GM23338 (cell line): ENCODE results near the gene CDKN2A. TPM values are rescaled to one million over a fixed set of nuclear protein-coding genes. Genes with fewer than 3 reads are reported as not detected.
A peak's percentile ranks its signal among the peaks of the same experiment; 100 is the strongest.

Experiments
- ATAC-seq: fragments of 200-7000 bp; cut with Tn5 transposase; 3 replicates; pipeline ENCODE4 v1.9.1; 2020
- DNase-seq: peaks from one replicate; pipeline ENCODE4 v3.0.0-alpha.2; 2015; ENCODE audit warnings: low spot score
- H2AFZ ChIP-seq: fragments of 200-600 bp; sonication (generic); 2 replicates; pipeline ENCODE4 v1.8.0; 2016; ENCODE audit warnings: antibody characterized with exemption, mild to moderate bottlenecking, moderate library complexity
- H3F3A ChIP-seq: fragments of 200-600 bp; sonication (generic); replicated peaks from 2 replicates; pipeline ENCODE4 v1.8.0; 2017; ENCODE audit warnings: antibody characterized with exemption, mixed run types, low read depth
- H3K27ac ChIP-seq: fragments of 200-600 bp; sonication (generic); 2 replicates; pipeline ENCODE4 v1.6.1; 2016; ENCODE audit warnings: low read depth
- H3K27me3 ChIP-seq: fragments of 200-600 bp; sonication (generic); 2 replicates; pipeline ENCODE4 v1.8.0; 2016; ENCODE audit warnings: mild to moderate bottlenecking, mixed run types, moderate library complexity; ENCODE audit not compliant: insufficient read depth
- H3K36me3 ChIP-seq: fragments of 200-600 bp; sonication (generic); 2 replicates; pipeline ENCODE4 v1.8.0; 2016; ENCODE audit warnings: mild to moderate bottlenecking; ENCODE audit not compliant: insufficient read depth
- H3K4me1 ChIP-seq: fragments of 200-600 bp; sonication (generic); 2 replicates; pipeline ENCODE4 v1.8.0; 2016; ENCODE audit warnings: mild to moderate bottlenecking, moderate library complexity; ENCODE audit not compliant: insufficient read depth
- H3K4me2 ChIP-seq: fragments of 200-600 bp; sonication (generic); 2 replicates; pipeline ENCODE4 v1.7.1; 2017; ENCODE audit warnings: mixed run types
- H3K4me3 ChIP-seq: fragments of 200-600 bp; sonication (generic); 2 replicates; pipeline ENCODE4 v1.6.1; 2016; ENCODE audit warnings: mixed run types
- H3K79me2 ChIP-seq: fragments of 200-600 bp; sonication (generic); replicated peaks from 2 replicates; pipeline ENCODE4 v1.8.0; 2017; ENCODE audit warnings: mild to moderate bottlenecking; ENCODE audit not compliant: insufficient read depth
- H3K9me2 ChIP-seq: fragments of 200-600 bp; sonication (generic); 2 replicates; pipeline ENCODE4 v1.8.0; 2017; ENCODE audit not compliant: insufficient read depth
- H4K20me1 ChIP-seq: fragments of 200-600 bp; sonication (generic); replicated peaks from 2 replicates; pipeline ENCODE4 v1.8.0; 2017; ENCODE audit warnings: mild to moderate bottlenecking; ENCODE audit not compliant: insufficient read depth
- H3K27ac Mint-ChIP-seq: 2 replicates; pipeline ENCODE4 v1.8.0; 2020; ENCODE audit warnings: inconsistent platforms, mild to moderate bottlenecking, moderate library complexity, mixed read lengths
- H3K27me3 Mint-ChIP-seq: 3 replicates; pipeline ENCODE4 v1.8.0; 2022; ENCODE audit warnings: low read depth, mild to moderate bottlenecking, moderate library complexity, mixed read lengths, inconsistent platforms; ENCODE audit not compliant: insufficient read depth, poor library complexity
- H3K36me3 Mint-ChIP-seq: 3 replicates; pipeline ENCODE4 v1.8.0; 2021; ENCODE audit warnings: low read depth, mild to moderate bottlenecking, inconsistent platforms, moderate library complexity, mixed read lengths
- H3K4me1 Mint-ChIP-seq: 3 replicates; pipeline ENCODE4 v1.8.0; 2020; ENCODE audit warnings: mild to moderate bottlenecking, inconsistent platforms, mixed read lengths
- H3K4me3 Mint-ChIP-seq: 3 replicates; pipeline ENCODE4 v1.8.0; 2021; ENCODE audit warnings: moderate library complexity, mild to moderate bottlenecking, inconsistent platforms, mixed read lengths
- H3K9me3 Mint-ChIP-seq: 3 replicates; pipeline ENCODE4 v1.8.0; 2020; ENCODE audit warnings: moderate library complexity, mild to moderate bottlenecking, inconsistent platforms, mixed read lengths
- EZH2 ChIP-seq: fragments of 200-600 bp; sonication (generic); IDR thresholded peaks from one replicate; pipeline ENCODE4 v1.8.0; 2017; ENCODE audit warnings: antibody characterized with exemption, mild to moderate bottlenecking, low read depth; ENCODE audit not compliant: unreplicated experiment
- POLR2AphosphoS5 ChIP-seq: IDR thresholded peaks from 2 replicates; pipeline ENCODE4 v1.6.1; 2016; ENCODE audit warnings: antibody characterized with exemption, low read depth
- polyA plus RNA-seq: library from polyadenylated mRNA; unstranded; fragments of >200 nt; fragmentation: Nextera tagmentation; extraction: Ambion mirVana; gene quantifications from 2 replicates; pipeline ENCODE4 v1.2.1, GENCODE V29; 2016
- total RNA-seq: library from RNA; depleted of rRNA; stranded (reverse); fragments of >200 nt; shearing (Covaris generic); gene quantifications from 2 replicates; pipeline ENCODE4 v1.2.3, GENCODE V29; 2014
- TF ChIP-seq, protein P1 (sequence below): IDR thresholded peaks from one replicate; pipeline ENCODE4 v1.6.1; 2018; ENCODE audit warnings: antibody characterized with exemption; ENCODE audit not compliant: unreplicated experiment
- TF ChIP-seq, protein P2 (sequence below): IDR thresholded peaks from 2 replicates; pipeline ENCODE4 v1.6.1; 2016; ENCODE audit warnings: antibody characterized with exemption

The CDKN2A gene
- total and polyA plus RNA-seq, 2 experiments from 2014 or later: 0.87 to 2.7 TPM

- TF ChIP-seq, protein P1, sequence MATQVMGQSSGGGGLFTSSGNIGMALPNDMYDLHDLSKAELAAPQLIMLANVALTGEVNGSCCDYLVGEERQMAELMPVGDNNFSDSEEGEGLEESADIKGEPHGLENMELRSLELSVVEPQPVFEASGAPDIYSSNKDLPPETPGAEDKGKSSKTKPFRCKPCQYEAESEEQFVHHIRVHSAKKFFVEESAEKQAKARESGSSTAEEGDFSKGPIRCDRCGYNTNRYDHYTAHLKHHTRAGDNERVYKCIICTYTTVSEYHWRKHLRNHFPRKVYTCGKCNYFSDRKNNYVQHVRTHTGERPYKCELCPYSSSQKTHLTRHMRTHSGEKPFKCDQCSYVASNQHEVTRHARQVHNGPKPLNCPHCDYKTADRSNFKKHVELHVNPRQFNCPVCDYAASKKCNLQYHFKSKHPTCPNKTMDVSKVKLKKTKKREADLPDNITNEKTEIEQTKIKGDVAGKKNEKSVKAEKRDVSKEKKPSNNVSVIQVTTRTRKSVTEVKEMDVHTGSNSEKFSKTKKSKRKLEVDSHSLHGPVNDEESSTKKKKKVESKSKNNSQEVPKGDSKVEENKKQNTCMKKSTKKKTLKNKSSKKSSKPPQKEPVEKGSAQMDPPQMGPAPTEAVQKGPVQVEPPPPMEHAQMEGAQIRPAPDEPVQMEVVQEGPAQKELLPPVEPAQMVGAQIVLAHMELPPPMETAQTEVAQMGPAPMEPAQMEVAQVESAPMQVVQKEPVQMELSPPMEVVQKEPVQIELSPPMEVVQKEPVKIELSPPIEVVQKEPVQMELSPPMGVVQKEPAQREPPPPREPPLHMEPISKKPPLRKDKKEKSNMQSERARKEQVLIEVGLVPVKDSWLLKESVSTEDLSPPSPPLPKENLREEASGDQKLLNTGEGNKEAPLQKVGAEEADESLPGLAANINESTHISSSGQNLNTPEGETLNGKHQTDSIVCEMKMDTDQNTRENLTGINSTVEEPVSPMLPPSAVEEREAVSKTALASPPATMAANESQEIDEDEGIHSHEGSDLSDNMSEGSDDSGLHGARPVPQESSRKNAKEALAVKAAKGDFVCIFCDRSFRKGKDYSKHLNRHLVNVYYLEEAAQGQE: no peak
- no peak for TF ChIP-seq POLR2AphosphoS5
Observed at GRCh38 chr9:21970800-21971640, 23.2 kb downstream of the CDKN2A start (continued).

DNA sequence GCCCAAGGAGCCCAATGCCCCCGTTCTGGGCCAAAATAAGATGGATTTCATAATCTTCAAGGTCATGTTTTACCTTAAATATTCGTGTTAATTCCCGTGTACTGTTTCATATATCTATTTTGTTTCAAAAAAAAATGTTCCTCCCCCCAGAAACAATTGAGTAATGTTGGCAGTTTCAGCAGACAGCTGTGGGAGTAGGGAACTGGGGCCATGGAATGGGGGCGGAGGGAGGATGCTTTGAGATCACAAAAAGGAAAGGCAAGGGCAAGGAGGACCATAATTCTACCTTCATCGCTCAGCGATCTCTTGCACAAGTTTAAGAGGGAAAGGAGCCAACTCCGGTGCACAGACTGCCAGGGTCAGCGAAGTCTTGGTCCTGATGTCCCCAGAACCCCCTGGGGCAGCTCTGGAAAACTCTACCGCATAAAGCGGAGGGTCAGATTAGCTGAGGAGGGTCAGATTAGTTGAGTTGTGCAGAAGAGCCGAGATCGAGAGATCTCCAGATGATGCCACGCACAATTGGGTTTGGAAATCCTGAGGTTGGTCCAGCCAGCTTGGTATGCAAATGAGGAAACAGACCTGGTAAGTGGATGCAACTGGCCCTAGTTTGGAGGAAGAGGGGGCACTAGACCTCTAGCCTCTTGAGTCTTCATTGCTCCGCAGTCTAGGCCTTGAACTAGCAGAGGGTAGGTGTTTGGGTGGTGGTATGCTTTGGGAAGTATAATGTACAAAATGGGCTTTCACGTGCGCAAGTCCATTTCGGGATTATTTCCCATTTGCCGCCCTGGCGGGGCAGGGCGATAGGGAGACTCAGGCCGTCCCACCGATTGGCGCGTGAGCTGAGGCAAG, 24.0 kb downstream of the CDKN2A start:
- Mint-ChIP-seq H3K4me3 (peak overlapping the region; percentile 28), H3K27me3 (peaks cover 98% of the 10 kb centered on the region), H3K9me3 (peaks cover 3% of the 10 kb centered on the region; the same call in 2 of the 3 replicates), H3K36me3 (no peaks in the 10 kb centered on the region; the same call in 2 of the 3 replicates), H3K27ac (no peak overlapping the region), H3K4me1 (peaks cover 52% of the 10 kb centered on the region)
- Histone ChIP-seq H2AFZ (no peak overlapping the region), H3K4me1 (peaks cover 51% of the 10 kb centered on the region), H3K27ac (no peak overlapping the region), H3F3A (peaks cover 59% of the 10 kb centered on the region), H3K27me3 (peaks cover 100% of the 10 kb centered on the region), H3K4me3 (peak overlapping the region; percentile 43; the same call in 1 of the 2 replicates), H3K4me2 (peak overlapping the region; percentile 69), H3K79me2 (no peaks in the 10 kb centered on the region), H3K36me3 (no peaks in the 10 kb centered on the region; the same call in 1 of the 2 replicates), H3K9me2 (no peaks in the 10 kb centered on the region), H4K20me1 (peaks cover 36% of the 10 kb centered on the region)
- TF ChIP-seq EZH2: peak; percentile 89
- TF ChIP-seq, protein P2, sequence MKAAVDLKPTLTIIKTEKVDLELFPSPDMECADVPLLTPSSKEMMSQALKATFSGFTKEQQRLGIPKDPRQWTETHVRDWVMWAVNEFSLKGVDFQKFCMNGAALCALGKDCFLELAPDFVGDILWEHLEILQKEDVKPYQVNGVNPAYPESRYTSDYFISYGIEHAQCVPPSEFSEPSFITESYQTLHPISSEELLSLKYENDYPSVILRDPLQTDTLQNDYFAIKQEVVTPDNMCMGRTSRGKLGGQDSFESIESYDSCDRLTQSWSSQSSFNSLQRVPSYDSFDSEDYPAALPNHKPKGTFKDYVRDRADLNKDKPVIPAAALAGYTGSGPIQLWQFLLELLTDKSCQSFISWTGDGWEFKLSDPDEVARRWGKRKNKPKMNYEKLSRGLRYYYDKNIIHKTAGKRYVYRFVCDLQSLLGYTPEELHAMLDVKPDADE: no peak
- ATAC-seq (peak; percentile 4), DNase-seq (peak; percentile 44)
